ENCODE results near the gene GNB1. TPM values are rescaled to one million over a fixed set of nuclear protein-coding genes. Genes with fewer than 3 reads are reported as not detected.
"Not testable (repeated sequence)": the region's sequence is repeated elsewhere in the genome, so short reads cannot be mapped to it uniquely, and the experiment has no call there.

The GNB1 gene
- 10 to 100 TPM; 43.3 to 66.1 TPM for polyA plus RNA-seq

- Histone ChIP-seq H3K4me3 (ENCODE audit: low read depth in 1 of 2, low read length in 2 of 2) (peak within 1 kb of the TSS; percentile 74), H3K27me3 (ENCODE audit: control insufficient read depth in 1 of 2, insufficient read depth in 2 of 2, low read length in 2 of 2) (no peaks in the 10 kb centered on the region), H3K27ac (ENCODE audit: low read depth in 2 of 2, low read length in 1 of 2) (peak within 1 kb of the TSS; percentile 94 to 98), H3K9me3 (ENCODE audit: control insufficient read depth in 2 of 2, insufficient read depth in 1 of 2, low read depth in 1 of 2, low read length in 1 of 2) (no peaks in the 10 kb centered on the region), H3K36me3 (ENCODE audit: control insufficient read depth in 2 of 2, insufficient read depth in 2 of 2, low read length in 1 of 2) (no peaks in the 10 kb centered on the region), H3K4me1 (ENCODE audit: control insufficient read depth in 2 of 2, insufficient read depth in 2 of 2, low read length in 1 of 2) (peaks cover 9 to 35% of the 10 kb centered on the region in 2 donors)
- WGBS, 2 donors = 1% methylated on average over 37 to 137 of the region's 137 CpGs
Measured at GRCh38 chr1:1890506-1891348, at the start of gene GNB1. GNB1 (minus strand) TSS chr1:1891087; CDS start chr1:1825453, 65,634 bp downstream.

- peaks cover 0 to 2% of the 10 kb centered on the region in 2 donors for H3K27me3 ChIP-seq (ENCODE audit: control insufficient read depth in 1 of 2, insufficient read depth in 2 of 2, low read length in 2 of 2)
- no peaks in the 10 kb centered on the region for H3K36me3 ChIP-seq (ENCODE audit: control insufficient read depth in 2 of 2, insufficient read depth in 2 of 2, low read length in 1 of 2)
- no peak overlapping the region for H3K27ac ChIP-seq (ENCODE audit: low read depth in 2 of 2, low read length in 1 of 2)
- H3K4me1 ChIP-seq (ENCODE audit: control insufficient read depth in 2 of 2, insufficient read depth in 2 of 2, low read length in 1 of 2) = peaks cover 0 to 17% of the 10 kb centered on the region in 2 donors
- H3K4me3 ChIP-seq (ENCODE audit: low read depth in 1 of 2, low read length in 2 of 2) = no peak overlapping the region
- 87 to 89% methylated on average over 12 of the region's 12 CpGs for WGBS, 2 donors
- no peaks in the 10 kb centered on the region for H3K9me3 ChIP-seq (ENCODE audit: control insufficient read depth in 2 of 2, insufficient read depth in 1 of 2, low read depth in 1 of 2, low read length in 1 of 2)
Measured at GRCh38 chr1:1940123-1940425, 49.2 kb upstream of the GNB1 start.

- Histone ChIP-seq H3K27ac (ENCODE audit: low read depth in 2 of 2, low read length in 1 of 2) (no peak overlapping the region), H3K36me3 (ENCODE audit: control insufficient read depth in 2 of 2, insufficient read depth in 2 of 2, low read length in 1 of 2) (no peaks in the 10 kb centered on the region), H3K4me1 (ENCODE audit: control insufficient read depth in 2 of 2, insufficient read depth in 2 of 2, low read length in 1 of 2) (peaks cover 0 to 17% of the 10 kb centered on the region in 2 donors), H3K9me3 (ENCODE audit: control insufficient read depth in 2 of 2, insufficient read depth in 1 of 2, low read depth in 1 of 2, low read length in 1 of 2) (peaks cover 0 to under 1% of the 10 kb centered on the region in 2 donors), H3K4me3 (ENCODE audit: low read depth in 1 of 2, low read length in 2 of 2) (no peak overlapping the region), H3K27me3 (ENCODE audit: control insufficient read depth in 1 of 2, insufficient read depth in 2 of 2, low read length in 2 of 2) (peaks cover 0 to 2% of the 10 kb centered on the region in 2 donors)
- 85 to 88% methylated on average over 28 of the region's 28 CpGs for WGBS, 2 donors
Measured at GRCh38 chr1:1939296-1940122, 48.6 kb upstream of the GNB1 start.

GRCh38 chr1:1938613-1939295 lies 47.9 kb upstream of the GNB1 start:
- Histone ChIP-seq H3K4me1 (ENCODE audit: control insufficient read depth in 2 of 2, insufficient read depth in 2 of 2, low read length in 1 of 2) (peaks cover 0 to 11% of the 10 kb centered on the region in 2 donors), H3K27me3 (ENCODE audit: control insufficient read depth in 1 of 2, insufficient read depth in 2 of 2, low read length in 2 of 2) (peaks cover 0 to 2% of the 10 kb centered on the region in 2 donors), H3K4me3 (ENCODE audit: low read depth in 1 of 2, low read length in 2 of 2) (no peak overlapping the region), H3K9me3 (ENCODE audit: control insufficient read depth in 2 of 2, insufficient read depth in 1 of 2, low read depth in 1 of 2, low read length in 1 of 2) (peaks cover 0 to 2% of the 10 kb centered on the region in 2 donors), H3K36me3 (ENCODE audit: control insufficient read depth in 2 of 2, insufficient read depth in 2 of 2, low read length in 1 of 2) (no peaks in the 10 kb centered on the region), H3K27ac (ENCODE audit: low read depth in 2 of 2, low read length in 1 of 2) (no peak overlapping the region)
- WGBS, 2 donors = 83 to 84% methylated on average over 24 of the region's 24 CpGs

- WGBS, 2 donors = 75 to 77% methylated on average over 6 of the region's 6 CpGs
- peaks cover 0 to 2% of the 10 kb centered on the region in 2 donors for H3K27me3 ChIP-seq (ENCODE audit: control insufficient read depth in 1 of 2, insufficient read depth in 2 of 2, low read length in 2 of 2)
- H3K4me1 ChIP-seq (ENCODE audit: control insufficient read depth in 2 of 2, insufficient read depth in 2 of 2, low read length in 1 of 2) = peaks cover 0 to 7% of the 10 kb centered on the region in 2 donors
- no peak overlapping the region for H3K27ac ChIP-seq (ENCODE audit: low read depth in 2 of 2, low read length in 1 of 2)
- no peaks in the 10 kb centered on the region for H3K36me3 ChIP-seq (ENCODE audit: control insufficient read depth in 2 of 2, insufficient read depth in 2 of 2, low read length in 1 of 2)
- peaks cover 0 to 2% of the 10 kb centered on the region in 2 donors for H3K9me3 ChIP-seq (ENCODE audit: control insufficient read depth in 2 of 2, insufficient read depth in 1 of 2, low read depth in 1 of 2, low read length in 1 of 2)
- no peak overlapping the region for H3K4me3 ChIP-seq (ENCODE audit: low read depth in 1 of 2, low read length in 2 of 2)
Measured at GRCh38 chr1:1938276-1938573, 47.3 kb upstream of the GNB1 start.

GRCh38 chr1:1937549-1938275 lies 46.8 kb upstream of the GNB1 start:
- H3K4me3 ChIP-seq (ENCODE audit: low read depth in 1 of 2, low read length in 2 of 2) = no peak overlapping the region

GRCh38 chr1:1937061-1937460 lies 46.2 kb upstream of the GNB1 start:
- Histone ChIP-seq H3K27ac (ENCODE audit: low read depth in 2 of 2, low read length in 1 of 2) (no peak overlapping the region), H3K4me1 (ENCODE audit: control insufficient read depth in 2 of 2, insufficient read depth in 2 of 2, low read length in 1 of 2) (no peaks in the 10 kb centered on the region), H3K36me3 (ENCODE audit: control insufficient read depth in 2 of 2, insufficient read depth in 2 of 2, low read length in 1 of 2) (no peaks in the 10 kb centered on the region), H3K27me3 (ENCODE audit: control insufficient read depth in 1 of 2, insufficient read depth in 2 of 2, low read length in 2 of 2) (peaks cover 0 to 2% of the 10 kb centered on the region in 2 donors), H3K9me3 (ENCODE audit: control insufficient read depth in 2 of 2, insufficient read depth in 1 of 2, low read depth in 1 of 2, low read length in 1 of 2) (peaks cover 0 to 2% of the 10 kb centered on the region in 2 donors), H3K4me3 (ENCODE audit: low read depth in 1 of 2, low read length in 2 of 2) (no peak overlapping the region)
- WGBS, 2 donors = 55 to 70% methylated on average over 15 of the region's 15 CpGs

More at GRCh38 chr1:1937549-1938275, 46.8 kb upstream of the GNB1 start:
- Histone ChIP-seq H3K27me3 (ENCODE audit: control insufficient read depth in 1 of 2, insufficient read depth in 2 of 2, low read length in 2 of 2) (peaks cover 0 to 2% of the 10 kb centered on the region in 2 donors), H3K36me3 (ENCODE audit: control insufficient read depth in 2 of 2, insufficient read depth in 2 of 2, low read length in 1 of 2) (no peaks in the 10 kb centered on the region), H3K9me3 (ENCODE audit: control insufficient read depth in 2 of 2, insufficient read depth in 1 of 2, low read depth in 1 of 2, low read length in 1 of 2) (peaks cover 0 to 2% of the 10 kb centered on the region in 2 donors), H3K4me1 (ENCODE audit: control insufficient read depth in 2 of 2, insufficient read depth in 2 of 2, low read length in 1 of 2) (peaks cover 0 to 2% of the 10 kb centered on the region in 2 donors), H3K27ac (ENCODE audit: low read depth in 2 of 2, low read length in 1 of 2) (no peak overlapping the region)
- WGBS, 2 donors = 67 to 69% methylated on average over 16 of the region's 16 CpGs

- H3K27ac ChIP-seq (ENCODE audit: low read depth in 2 of 2, low read length in 1 of 2); H3K36me3 ChIP-seq (ENCODE audit: control insufficient read depth in 2 of 2, insufficient read depth in 2 of 2, low read length in 1 of 2); H3K27me3 ChIP-seq (ENCODE audit: control insufficient read depth in 1 of 2, insufficient read depth in 2 of 2, low read length in 2 of 2); H3K4me1 ChIP-seq (ENCODE audit: control insufficient read depth in 2 of 2, insufficient read depth in 2 of 2, low read length in 1 of 2); H3K9me3 ChIP-seq (ENCODE audit: control insufficient read depth in 2 of 2, insufficient read depth in 1 of 2, low read depth in 1 of 2, low read length in 1 of 2); H3K4me3 ChIP-seq (ENCODE audit: low read depth in 1 of 2, low read length in 2 of 2): not testable (repeated sequence)
- 85 to 90% methylated on average over 4 to 8 of the region's 21 CpGs for WGBS, 2 donors
Measured at GRCh38 chr1:1934848-1935247, 44.0 kb upstream of the GNB1 start.
